OCI-LY3 (cell line): Measurements from ENCODE around the gene TMCC2.
A peak's percentile ranks its signal among the peaks of the same experiment; 100 is the strongest.

Experiments used
- H2AFZ ChIP-seq: fragments of 200-600, 300-600 bp; shearing (Covaris generic); 2 replicates; pipeline ENCODE4 v1.6.0; 2014; ENCODE audit warnings: antibody characterized with exemption, low read depth, low read length
- H3K27ac ChIP-seq: fragments of 200-600, 300-600 bp; sonication (generic); 2 replicates; pipeline ENCODE4 v1.5.1; 2014; ENCODE audit warnings: mild to moderate bottlenecking, low read length, moderate library complexity, mixed read lengths
- H3K27me3 ChIP-seq: fragments of 200-600, 300-600 bp; sonication (generic); 2 replicates; pipeline ENCODE4 v1.6.1; 2014; ENCODE audit warnings: low read depth, low read length, mixed read lengths
- H3K36me3 ChIP-seq: fragments of 200-600, 300-600 bp; sonication (generic); replicated peaks from 2 replicates; pipeline ENCODE3; 2014; ENCODE audit warnings: low read depth, low read length, mixed read lengths
- H3K4me1 ChIP-seq: fragments of 300-600, 200-600 bp; sonication (generic); 2 replicates; pipeline ENCODE4 v1.6.1; 2014; ENCODE audit warnings: low read length, mixed read lengths
- H3K4me2 ChIP-seq: fragments of 200-600, 300-600 bp; sonication (generic); 2 replicates; pipeline ENCODE4 v1.6.1; 2014; ENCODE audit warnings: low read length, mixed read lengths
- H3K4me3 ChIP-seq: fragments of 300-600, 200-600 bp; sonication (generic); 2 replicates; pipeline ENCODE4 v1.5.1; 2014; ENCODE audit warnings: antibody characterized with exemption, mild to moderate bottlenecking, low read length, moderate library complexity
- H3K79me2 ChIP-seq: fragments of 300-600, 200-600 bp; shearing (Covaris generic); 2 replicates; pipeline ENCODE4 v1.6.1; 2014; ENCODE audit warnings: mild to moderate bottlenecking, low read length, mixed read lengths
- H3K9ac ChIP-seq: fragments of 300-600, 200-600 bp; shearing (Covaris generic); 2 replicates; pipeline ENCODE4 v1.6.0; 2014; ENCODE audit warnings: mild to moderate bottlenecking, low read length, moderate library complexity
- H3K9me3 ChIP-seq: fragments of 200-600, 300-600 bp; shearing (Covaris generic); 2 replicates; pipeline ENCODE4 v1.6.1; 2014; ENCODE audit warnings: low read length, mixed read lengths; ENCODE audit not compliant: insufficient read depth
- H4K20me1 ChIP-seq: fragments of 200-600, 300-600 bp; sonication (generic); 2 replicates; pipeline ENCODE4 v1.6.1; 2016; ENCODE audit warnings: low read length, mixed read lengths; ENCODE audit not compliant: insufficient read depth
- CTCF ChIP-seq: fragments of 200-600, 300-600 bp; sonication (generic); IDR thresholded peaks from 2 replicates; pipeline ENCODE4 v1.5.1; 2014; ENCODE audit warnings: antibody characterized with exemption, low read length, low read depth
- EZH2phosphoT487 ChIP-seq: fragments of 200-600 bp; shearing (Covaris generic); IDR thresholded peaks from 2 replicates; pipeline ENCODE4 v1.6.1; 2018; ENCODE audit warnings: antibody characterized with exemption, mixed run types, low read depth

Gene TMCC2

GRCh38 chr1:205226868-205227583 lies 720 bp upstream of the TMCC2 start:
- Histone ChIP-seq H3K27me3 (peaks cover 30% of the 10 kb centered on the region), H3K9me3 (no peaks in the 10 kb centered on the region), H3K4me2 (peak overlapping the region; percentile 92), H3K4me3 (peak overlapping the region; percentile 82), H4K20me1 (no peaks in the 10 kb centered on the region), H3K36me3 (no peaks in the 10 kb centered on the region), H3K9ac (peak overlapping the region; percentile 53), H2AFZ (peak overlapping the region; percentile 71), H3K4me1 (peaks cover 25% of the 10 kb centered on the region), H3K27ac (no peak overlapping the region), H3K79me2 (no peaks in the 10 kb centered on the region)
- no peak for TF ChIP-seq EZH2phosphoT487
- no peak for TF ChIP-seq CTCF

GRCh38 chr1:205228093-205228521 lies 361 bp downstream of the TMCC2 start:
- peak overlapping the region; percentile 100 for H3K4me2 ChIP-seq
- no peaks in the 10 kb centered on the region for H3K9me3 ChIP-seq
- H3K9ac ChIP-seq, result peak overlapping the region; percentile 59
- no peak overlapping the region for H3K27ac ChIP-seq
- peaks cover 33% of the 10 kb centered on the region for H3K4me1 ChIP-seq
- no peaks in the 10 kb centered on the region for H4K20me1 ChIP-seq
- H3K27me3 ChIP-seq, result peaks cover 30% of the 10 kb centered on the region
- no peaks in the 10 kb centered on the region for H3K79me2 ChIP-seq
- H2AFZ ChIP-seq, result peak overlapping the region; percentile 51; the same call in 1 of the 2 replicates
- TF ChIP-seq EZH2phosphoT487 (no peak), CTCF (no peak)
- H3K36me3 ChIP-seq, result no peaks in the 10 kb centered on the region
- H3K4me3 ChIP-seq, result peak overlapping the region; percentile 87

- H3K79me2 ChIP-seq, result no peaks in the 10 kb centered on the region
- no peak for TF ChIP-seq EZH2phosphoT487
- TF ChIP-seq CTCF, result peak; percentile 38
- peak overlapping the region; percentile 100 for H3K4me2 ChIP-seq
- peak overlapping the region; percentile 87 for H3K4me3 ChIP-seq
- H3K27ac ChIP-seq, result no peak overlapping the region
- H2AFZ ChIP-seq, result no peak overlapping the region
- H3K36me3 ChIP-seq, result no peaks in the 10 kb centered on the region
- peak overlapping the region; percentile 59; the same call in 1 of the 2 replicates for H3K9ac ChIP-seq
- no peaks in the 10 kb centered on the region for H4K20me1 ChIP-seq
- no peaks in the 10 kb centered on the region for H3K9me3 ChIP-seq
- peaks cover 38% of the 10 kb centered on the region for H3K4me1 ChIP-seq
- peaks cover 26% of the 10 kb centered on the region for H3K27me3 ChIP-seq
These were observed 1.7 kb downstream of the TMCC2 start for GRCh38 chr1:205229399-205229871.

- no peaks in the 10 kb centered on the region for H3K9me3 ChIP-seq
- TF ChIP-seq EZH2phosphoT487, result no peak
- TF ChIP-seq CTCF, result no peak
- peaks cover 19% of the 10 kb centered on the region for H3K27me3 ChIP-seq
- no peaks in the 10 kb centered on the region for H4K20me1 ChIP-seq
- no peak overlapping the region for H3K27ac ChIP-seq
- H3K79me2 ChIP-seq, result no peaks in the 10 kb centered on the region
- H3K9ac ChIP-seq, result no peak overlapping the region
- no peaks in the 10 kb centered on the region for H3K36me3 ChIP-seq
- H3K4me1 ChIP-seq, result peaks cover 38% of the 10 kb centered on the region
- H3K4me2 ChIP-seq, result peak overlapping the region; percentile 43
- H3K4me3 ChIP-seq, result peak overlapping the region; percentile 45
- no peak overlapping the region for H2AFZ ChIP-seq
These were observed 2.4 kb downstream of the TMCC2 start for GRCh38 chr1:205229916-205230700.
